Activated gamma-delta T cell (primary cell): ENCODE data around the gene FASTK.

Source experiments
- DNase-seq: peaks from one replicate; lab custom pipeline; 2025; lab: John Stamatoyannopoulos, UW

FASTK gene

GRCh38 chr7:151095828-151096475 lies 15.3 kb upstream of the FASTK start:
- no peak for DNase-seq

DNA sequence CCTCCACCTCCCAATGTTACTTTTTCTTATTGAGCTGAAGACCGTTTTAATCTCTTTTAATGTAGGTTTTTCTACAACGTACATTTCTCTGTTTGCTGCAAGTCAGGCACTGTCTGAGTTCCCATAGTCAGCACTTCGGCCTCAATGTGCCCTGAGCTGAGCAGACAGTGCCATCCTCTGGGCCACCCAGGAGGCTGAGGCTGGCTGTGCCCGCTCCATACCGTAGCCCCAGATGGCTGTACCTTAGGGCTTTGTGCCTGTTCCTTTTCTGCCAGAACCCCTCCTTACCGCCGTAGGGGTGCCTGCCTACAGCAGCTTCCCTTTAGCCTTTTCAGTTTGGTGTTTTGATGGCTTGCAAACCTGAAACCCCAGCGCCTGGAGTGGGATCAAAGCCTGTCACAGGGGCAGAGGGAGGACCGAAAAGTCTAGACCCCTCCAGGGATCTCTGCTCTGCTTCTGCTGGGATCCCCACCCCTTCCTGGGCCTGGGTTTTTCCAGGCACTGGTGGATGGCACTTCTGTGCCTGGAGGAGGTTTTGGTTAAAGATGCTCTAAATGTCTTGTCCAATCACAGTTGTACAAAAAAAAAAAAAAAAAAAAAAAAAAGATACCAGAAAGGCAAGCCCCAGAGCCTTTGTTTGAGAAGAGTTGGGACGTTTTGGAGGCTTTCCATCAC lies 14.7 kb upstream of the FASTK start:
- no peak for DNase-seq

GRCh38 chr7:151094675-151095074 lies 14.1 kb upstream of the FASTK start:
- no peak for DNase-seq

DNA sequence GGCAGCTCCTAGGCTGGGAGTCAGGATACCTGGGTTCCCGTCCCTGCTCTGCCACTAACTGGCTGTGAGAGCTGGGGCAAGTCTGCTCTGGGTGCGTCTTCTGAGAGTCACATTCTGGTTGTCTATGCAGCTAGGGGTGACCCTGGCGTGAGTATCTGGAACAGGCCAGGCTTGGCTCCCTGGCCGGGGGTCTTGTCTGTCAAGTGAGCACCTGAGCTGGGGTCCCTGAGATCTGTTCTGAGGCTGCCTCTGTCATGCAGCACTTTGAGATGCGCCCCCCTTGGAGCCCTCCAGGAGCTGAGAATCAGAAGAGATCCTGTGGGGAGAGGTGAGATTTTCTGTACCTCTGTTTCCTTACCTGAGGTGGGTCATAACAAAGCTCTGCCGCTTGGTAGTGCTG lies 13.1 kb upstream of the FASTK start:
- no peak for DNase-seq

- DNase-seq, result no peak
Observed at GRCh38 chr7:151091988-151092387, 11.4 kb upstream of the FASTK start.

DNA sequence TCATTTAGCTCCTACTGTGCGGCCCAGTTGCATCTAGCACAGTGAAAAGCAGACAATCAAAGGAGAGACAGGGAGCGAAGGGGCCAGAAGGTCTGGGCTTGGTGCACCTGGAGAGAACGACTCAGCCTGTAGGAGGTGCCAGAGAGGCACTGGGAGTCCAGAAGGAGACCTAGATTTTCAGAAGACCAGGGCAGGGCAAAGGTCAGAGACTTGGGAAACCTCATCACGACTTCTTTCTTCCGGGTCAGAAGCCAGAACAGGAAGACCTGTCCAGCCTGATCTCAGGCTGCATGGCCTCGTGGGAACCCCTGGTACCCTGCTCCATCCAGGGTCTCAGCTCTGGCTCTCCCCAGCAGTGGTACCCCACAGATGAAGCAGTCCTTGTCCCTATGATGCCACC lies 10.8 kb upstream of the FASTK start:
- no peak for DNase-seq

GRCh38 chr7:151091003-151091402 lies 10.4 kb upstream of the FASTK start:
- no peak for DNase-seq

GRCh38 chr7:151089893-151090730 lies 9.5 kb upstream of the FASTK start:
- DNase-seq, result no peak

GRCh38 chr7:151088856-151089699 lies 8.5 kb upstream of the FASTK start:
- DNase-seq, result no peak

DNA sequence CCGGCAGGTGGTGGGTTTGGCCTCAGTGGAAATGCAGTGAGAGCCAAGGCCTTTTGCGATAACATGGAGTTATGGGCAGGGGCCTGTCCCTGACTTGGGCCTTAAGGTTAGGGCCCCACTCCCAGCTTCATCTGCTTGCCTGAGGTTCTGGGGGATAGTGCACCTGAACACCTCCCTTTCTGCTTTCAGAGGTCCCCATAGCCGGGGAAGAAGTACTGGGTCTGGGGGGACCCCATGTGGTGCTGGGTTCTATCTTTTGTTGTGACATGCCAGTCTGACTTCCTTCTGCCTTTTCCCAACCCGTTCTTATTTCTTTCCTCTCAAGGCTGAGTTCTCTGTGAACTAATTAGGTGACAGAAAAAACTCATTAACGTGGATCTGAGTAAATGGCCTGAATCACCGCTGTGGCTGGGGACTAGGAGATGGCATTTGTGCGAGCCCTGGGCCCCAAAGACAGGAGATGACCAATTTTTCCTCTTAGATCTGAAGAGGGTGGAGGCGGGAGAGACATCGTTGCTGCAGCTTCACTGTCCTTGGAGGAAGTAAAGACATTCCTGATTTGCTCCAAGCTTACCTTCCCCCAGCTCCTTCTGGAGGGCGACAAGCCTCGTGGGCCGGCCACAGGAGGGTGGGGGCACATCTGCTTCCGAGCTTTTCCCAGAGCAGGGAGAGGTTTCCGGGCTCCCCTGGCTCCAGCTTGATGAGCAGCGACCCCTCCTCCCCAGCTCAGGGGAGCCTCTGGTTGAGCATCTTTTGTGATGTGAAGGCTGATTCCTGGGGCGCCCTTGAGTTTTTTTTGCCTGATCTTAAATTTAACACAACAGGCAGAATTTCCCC lies 7.6 kb upstream of the FASTK start:
- DNase-seq, result no peak

- DNase-seq, result no peak
Observed at GRCh38 chr7:151087245-151088018, 6.8 kb upstream of the FASTK start.

DNA sequence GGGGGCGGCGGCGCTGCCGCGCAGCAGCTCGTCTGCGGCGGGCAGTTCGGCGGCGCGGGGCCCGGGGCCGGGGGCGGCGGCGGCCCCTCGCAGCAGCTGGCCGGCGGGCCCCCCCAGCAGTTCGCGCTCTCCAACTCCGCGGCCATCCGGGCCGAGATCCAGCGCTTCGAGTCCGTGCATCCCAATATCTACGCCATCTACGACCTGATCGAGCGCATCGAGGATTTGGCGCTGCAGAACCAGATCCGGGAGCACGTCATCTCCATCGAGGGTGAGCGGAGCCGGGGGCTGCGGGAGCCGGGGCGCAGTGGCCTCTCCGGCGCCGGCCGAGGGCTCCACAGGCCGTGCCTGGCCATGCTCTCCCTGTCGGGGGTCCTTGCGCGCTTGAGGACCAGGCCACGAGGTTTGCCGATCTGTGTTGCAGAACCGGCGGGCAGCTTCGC lies 6.2 kb upstream of the FASTK start:
- no peak for DNase-seq

- DNase-seq, result peak; percentile 62
Observed at GRCh38 chr7:151085691-151086620, 5.3 kb upstream of the FASTK start, which contains the start of gene AGAP3. Gene AGAP3, plus strand, starts transcription at chr7:151086475. Its CDS starts 267 bp downstream, at chr7:151086742.

DNA sequence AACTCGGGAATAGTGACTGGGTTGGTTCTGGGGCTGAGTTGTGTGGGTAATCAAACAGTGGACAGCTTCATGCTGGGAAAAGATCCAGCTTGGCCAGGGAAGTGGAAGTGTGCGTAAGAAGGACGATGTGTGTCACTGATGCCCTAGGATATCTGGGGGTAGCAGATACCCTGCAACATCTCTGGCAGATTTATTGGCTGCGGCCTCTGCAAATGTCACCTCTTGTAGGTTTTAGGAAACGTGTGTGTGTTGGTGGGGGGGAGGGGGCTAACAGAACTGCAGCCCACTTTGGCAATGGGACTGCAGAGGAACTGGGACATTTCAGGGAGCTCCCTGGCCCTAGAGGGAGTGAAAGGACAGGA lies 4.7 kb upstream of the FASTK start:
- DNase-seq, result no peak

- DNase-seq, result no peak
Observed at GRCh38 chr7:151083824-151084160, 3.2 kb upstream of the FASTK start.

DNA sequence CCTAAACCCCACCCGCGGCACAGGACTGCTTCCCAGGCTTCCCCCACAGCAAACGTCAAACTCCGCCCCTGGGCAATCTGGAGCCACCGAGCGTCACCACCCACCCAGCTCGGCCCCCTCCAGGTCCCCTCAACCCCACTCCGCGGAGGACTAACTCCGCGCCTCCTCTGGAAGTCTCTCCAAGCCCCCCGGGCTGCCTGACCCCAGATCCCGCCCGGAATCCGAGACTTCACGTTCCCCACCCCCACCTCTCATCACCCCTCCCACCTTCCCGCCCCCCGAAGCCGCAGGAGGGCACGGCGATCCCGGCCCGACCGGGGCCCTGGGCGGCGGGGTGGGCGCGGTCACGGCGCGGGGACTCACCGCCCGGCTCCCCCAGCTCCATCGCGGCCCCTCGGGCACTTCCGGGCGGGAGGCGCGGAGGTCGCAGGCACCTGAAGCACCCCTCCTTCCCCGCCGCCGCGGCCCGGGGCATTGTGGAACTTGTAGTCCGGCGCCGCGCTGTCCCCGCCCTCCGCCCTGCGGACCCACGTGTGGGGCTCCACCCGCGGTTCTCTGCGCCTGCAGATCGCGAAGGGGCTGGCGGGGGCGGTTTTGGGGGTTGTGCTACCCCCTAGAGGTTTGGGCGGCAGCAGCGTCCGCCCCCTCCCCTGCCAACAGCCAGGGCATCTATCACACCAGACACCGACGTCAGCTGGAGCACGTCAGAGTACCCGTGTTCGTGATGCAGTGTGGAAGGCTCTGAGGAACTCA lies 2.6 kb upstream of the FASTK start, which contains the start of gene TMUB1:
Gene TMUB1 (minus strand): TSS at position 423 of the 753 bp plus-strand sequence. CDS start 930 bp downstream, outside the sequence.
- peak; percentile 92 for DNase-seq

- no peak for DNase-seq
Observed at GRCh38 chr7:151082141-151083070, 1.8 kb upstream of the FASTK start.
